HEK293 (cell line): ENCODE data around the gene LONRF2.

ENCODE experiments used
- CTCF ChIA-PET: fragments of 350-600 bp; formaldehyde crosslinking; extraction: SDS; loops from one replicate; lab custom pipeline; 2021; ENCODE audit warnings: antibody characterized with exemption; lab: Yijun Ruan, JAX
- POLR2A ChIA-PET: fragments of 300-600 bp; formaldehyde crosslinking; extraction: SDS; loops from one replicate; lab custom pipeline; 2020; ENCODE audit warnings: antibody characterized with exemption, inconsistent platforms; lab: Yijun Ruan, JAX
- H3K27ac ChIP-seq: fragments of 200-500 bp; sonication (Bioruptor generic); 2 replicates; pipeline ENCODE4 v1.5.1; 2014; ENCODE audit warnings: low read depth, low read length, control low read depth, inconsistent platforms; ENCODE audit errors: extremely low read depth
- H3K36me3 ChIP-seq, 2 experiments: fragments of 200-500 bp in 1 of 2; sonication (Bioruptor generic) in 1 of 2; 1 replicate in 1 of 2; 2 replicates in 1 of 2; pipeline ENCODE4 v1.5.1; 2014 to 2017; ENCODE audit warnings: inconsistent platforms in 2 of 2, low read length in 2 of 2; ENCODE audit not compliant: control insufficient read depth in 2 of 2, insufficient read depth in 1 of 2
- H3K4me1 ChIP-seq: fragments of 200-500 bp; sonication (Bioruptor generic); 2 replicates; pipeline ENCODE4 v1.5.1; 2014; ENCODE audit warnings: mild to moderate bottlenecking, low read length, inconsistent platforms; ENCODE audit not compliant: control insufficient read depth, insufficient read depth
- H3K4me3 ChIP-seq: 2 replicates; pipeline ENCODE4 v1.5.1; 2011; ENCODE audit warnings: low read depth, mild to moderate bottlenecking, control low read depth, low read length, moderate library complexity
- H3K9me3 ChIP-seq: fragments of 200-500 bp; sonication (Bioruptor generic); 2 replicates; pipeline ENCODE4 v1.5.1; 2014; ENCODE audit warnings: low read depth, low read length, inconsistent platforms; ENCODE audit not compliant: control insufficient read depth, insufficient read depth
- BCL11B ChIP-seq: fragments of 450-650 bp; formaldehyde crosslinking; IDR thresholded peaks from 2 replicates; pipeline ENCODE4 v1.5.1; 2016; ENCODE audit warnings: low read depth, missing biosample characterization, missing genetic modification characterization
- MYNN ChIP-seq: fragments of 450-650 bp; formaldehyde crosslinking; IDR thresholded peaks from 2 replicates; pipeline ENCODE4 v1.5.1; 2016; ENCODE audit warnings: missing biosample characterization, missing genetic modification characterization, borderline replicate concordance
- OVOL3 ChIP-seq: fragments of 450-650 bp; formaldehyde crosslinking; IDR thresholded peaks from 2 replicates; pipeline ENCODE4 v1.5.1; 2016; ENCODE audit warnings: missing biosample characterization, missing genetic modification characterization
- PRDM1 ChIP-seq: fragments of 450-650 bp; formaldehyde crosslinking; IDR thresholded peaks from 2 replicates; pipeline ENCODE4; 2016; ENCODE audit warnings: missing biosample characterization, missing genetic modification characterization
- RBAK ChIP-seq: fragments of 450-650 bp; formaldehyde crosslinking; IDR thresholded peaks from 2 replicates; pipeline ENCODE4 v1.5.1; 2016; ENCODE audit warnings: missing biosample characterization, missing genetic modification characterization
- SCRT2 ChIP-seq: fragments of 450-650 bp; formaldehyde crosslinking; IDR thresholded peaks from 2 replicates; pipeline ENCODE4 v1.5.1; 2016; ENCODE audit warnings: missing biosample characterization, missing genetic modification characterization
- SETDB1 ChIP-seq: IDR thresholded peaks from one replicate; pipeline ENCODE4 v1.6.1; 2017; ENCODE audit warnings: mild to moderate bottlenecking, low read length, moderate library complexity, mixed read lengths; ENCODE audit not compliant: insufficient read length
- SP3 ChIP-seq: fragments of 450-650 bp; formaldehyde crosslinking; IDR thresholded peaks from 2 replicates; pipeline ENCODE4 v1.5.1; 2016; ENCODE audit warnings: missing biosample characterization, missing genetic modification characterization
- ZBTB8A ChIP-seq: fragments of 450-650 bp; formaldehyde crosslinking; IDR thresholded peaks from 2 replicates; pipeline ENCODE4 v1.5.1; 2016; ENCODE audit warnings: missing biosample characterization, missing genetic modification characterization
- ZNF140 ChIP-seq: fragments of 450-650 bp; formaldehyde crosslinking; IDR thresholded peaks from 2 replicates; pipeline ENCODE4 v1.5.1; 2016; ENCODE audit warnings: missing biosample characterization, missing genetic modification characterization
- ZNF16 ChIP-seq: fragments of 450-650 bp; formaldehyde crosslinking; IDR thresholded peaks from 2 replicates; pipeline ENCODE4 v1.5.1; 2016; ENCODE audit warnings: low read depth, missing biosample characterization, missing genetic modification characterization
- ZNF211 ChIP-seq: fragments of 450-650 bp; formaldehyde crosslinking; IDR thresholded peaks from 2 replicates; pipeline ENCODE4 v1.5.1; 2016; ENCODE audit warnings: low read depth, missing biosample characterization, missing genetic modification characterization
- ZNF366 ChIP-seq: fragments of 450-650 bp; formaldehyde crosslinking; conservative IDR thresholded peaks from 2 replicates; pipeline ENCODE4 v1.5.1; 2016; ENCODE audit warnings: missing biosample characterization, missing genetic modification characterization
- ZNF791 ChIP-seq: fragments of 450-650 bp; formaldehyde crosslinking; IDR thresholded peaks from 2 replicates; pipeline ENCODE4 v1.5.1; 2016; ENCODE audit warnings: missing biosample characterization, missing genetic modification characterization
- ZSCAN30 ChIP-seq: fragments of 450-650 bp; IDR thresholded peaks from 2 replicates; pipeline ENCODE4 v1.5.1; 2018; ENCODE audit warnings: missing biosample characterization, mild to moderate bottlenecking, missing genetic modification characterization, moderate library complexity
- TF ChIP-seq, protein P1 (sequence below): fragments of 450-650 bp; formaldehyde crosslinking; IDR thresholded peaks from 2 replicates; pipeline ENCODE4 v1.5.1; 2017; ENCODE audit warnings: missing biosample characterization, mild to moderate bottlenecking, missing genetic modification characterization, moderate library complexity
- TF ChIP-seq, protein P2 (sequence below): fragments of 450-650 bp; formaldehyde crosslinking; IDR thresholded peaks from 2 replicates; pipeline ENCODE4 v1.5.1; 2016; ENCODE audit warnings: missing biosample characterization, missing genetic modification characterization
- TF ChIP-seq, protein P3 (sequence below): fragments of 450-650 bp; formaldehyde crosslinking; IDR thresholded peaks from 2 replicates; pipeline ENCODE4 v1.5.1; 2016; ENCODE audit warnings: missing biosample characterization, missing genetic modification characterization

LONRF2 gene

DNA sequence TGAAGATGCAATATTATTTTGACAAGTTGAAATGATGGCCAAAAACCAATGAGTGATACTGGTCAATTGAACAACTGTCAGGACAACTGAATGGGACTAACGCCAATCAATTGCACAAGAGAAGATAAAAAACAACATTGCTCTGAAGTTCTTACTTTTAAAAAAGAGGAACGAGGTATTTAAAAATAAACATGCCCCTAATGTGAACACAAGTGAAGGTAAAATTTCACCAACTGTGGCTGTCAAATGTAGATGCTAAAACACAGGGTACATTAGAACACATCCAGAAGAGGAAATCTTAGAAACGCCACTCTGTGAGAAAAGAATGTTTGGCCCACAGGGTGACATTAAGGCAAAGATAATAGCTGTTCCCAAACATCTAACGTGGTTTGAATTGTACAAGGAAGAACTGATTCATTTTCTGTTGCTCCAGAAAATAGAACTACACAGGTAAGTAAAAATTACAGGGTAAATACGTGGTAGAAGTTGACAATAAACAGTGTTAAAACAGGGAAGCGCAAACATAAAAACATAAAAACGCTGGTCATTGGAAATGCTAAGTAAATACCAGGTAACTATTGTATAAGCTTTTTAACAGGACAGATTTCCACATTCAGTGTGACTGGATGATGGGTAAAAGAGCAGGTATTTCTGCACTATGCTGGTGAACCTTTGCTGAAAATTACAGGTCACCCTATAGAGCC is 20.3 kb downstream of the LONRF2 start (continued):
- TF ChIP-seq MYNN (tag by site-specific recombination) (no peak), OVOL3 (tag by site-specific recombination) (no peak)
- TF ChIP-seq, protein P1, sequence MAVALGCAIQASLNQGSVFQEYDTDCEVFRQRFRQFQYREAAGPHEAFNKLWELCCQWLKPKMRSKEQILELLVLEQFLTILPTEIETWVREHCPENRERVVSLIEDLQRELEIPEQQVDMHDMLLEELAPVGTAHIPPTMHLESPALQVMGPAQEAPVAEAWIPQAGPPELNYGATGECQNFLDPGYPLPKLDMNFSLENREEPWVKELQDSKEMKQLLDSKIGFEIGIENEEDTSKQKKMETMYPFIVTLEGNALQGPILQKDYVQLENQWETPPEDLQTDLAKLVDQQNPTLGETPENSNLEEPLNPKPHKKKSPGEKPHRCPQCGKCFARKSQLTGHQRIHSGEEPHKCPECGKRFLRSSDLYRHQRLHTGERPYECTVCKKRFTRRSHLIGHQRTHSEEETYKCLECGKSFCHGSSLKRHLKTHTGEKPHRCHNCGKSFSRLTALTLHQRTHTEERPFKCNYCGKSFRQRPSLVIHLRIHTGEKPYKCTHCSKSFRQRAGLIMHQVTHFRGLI (tag by site-specific recombination) = no peak

DNA sequence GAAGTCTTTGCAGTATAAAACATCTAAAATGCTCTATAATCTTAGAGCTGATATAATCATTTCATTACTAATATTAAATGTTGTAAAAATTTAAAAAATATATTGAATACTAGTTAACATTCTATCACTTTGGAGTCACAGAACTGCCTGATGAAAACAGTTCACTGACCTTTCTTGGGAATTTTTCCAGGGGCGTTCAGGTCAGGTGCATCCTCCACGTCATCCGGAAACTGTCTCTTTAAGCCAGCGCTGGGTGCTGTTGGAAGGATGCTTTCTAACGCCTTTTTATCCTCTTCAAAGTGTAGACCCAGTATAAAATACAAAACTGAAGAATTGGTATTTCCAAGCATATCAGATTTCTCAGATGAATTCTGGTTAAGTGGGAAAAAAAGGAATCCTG is 22.8 kb downstream of the LONRF2 start:
- POLR2A ChIA-PET = no interaction called here
- H3K27ac ChIP-seq = no peak overlapping the region
- no peaks in the 10 kb centered on the region for H3K4me1 ChIP-seq
- CTCF ChIA-PET = interaction anchor here (1.5 to 2.1 kb wide), 2 partner anchors 9 to 82 kb away, joined by 3 to 5 read pairs; no protein-coding TSS in a partner anchor
- H3K9me3 ChIP-seq = no peaks in the 10 kb centered on the region
- no peak overlapping the region for H3K4me3 ChIP-seq
- TF ChIP-seq ZBTB8A = no peak
- TF ChIP-seq ZSCAN30 (tag by site-specific recombination) = no peak
- TF ChIP-seq, protein P2, sequence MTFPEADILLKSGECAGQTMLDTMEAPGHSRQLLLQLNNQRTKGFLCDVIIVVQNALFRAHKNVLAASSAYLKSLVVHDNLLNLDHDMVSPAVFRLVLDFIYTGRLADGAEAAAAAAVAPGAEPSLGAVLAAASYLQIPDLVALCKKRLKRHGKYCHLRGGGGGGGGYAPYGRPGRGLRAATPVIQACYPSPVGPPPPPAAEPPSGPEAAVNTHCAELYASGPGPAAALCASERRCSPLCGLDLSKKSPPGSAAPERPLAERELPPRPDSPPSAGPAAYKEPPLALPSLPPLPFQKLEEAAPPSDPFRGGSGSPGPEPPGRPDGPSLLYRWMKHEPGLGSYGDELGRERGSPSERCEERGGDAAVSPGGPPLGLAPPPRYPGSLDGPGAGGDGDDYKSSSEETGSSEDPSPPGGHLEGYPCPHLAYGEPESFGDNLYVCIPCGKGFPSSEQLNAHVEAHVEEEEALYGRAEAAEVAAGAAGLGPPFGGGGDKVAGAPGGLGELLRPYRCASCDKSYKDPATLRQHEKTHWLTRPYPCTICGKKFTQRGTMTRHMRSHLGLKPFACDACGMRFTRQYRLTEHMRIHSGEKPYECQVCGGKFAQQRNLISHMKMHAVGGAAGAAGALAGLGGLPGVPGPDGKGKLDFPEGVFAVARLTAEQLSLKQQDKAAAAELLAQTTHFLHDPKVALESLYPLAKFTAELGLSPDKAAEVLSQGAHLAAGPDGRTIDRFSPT (tag by site-specific recombination) = no peak
- TF ChIP-seq, protein P3, sequence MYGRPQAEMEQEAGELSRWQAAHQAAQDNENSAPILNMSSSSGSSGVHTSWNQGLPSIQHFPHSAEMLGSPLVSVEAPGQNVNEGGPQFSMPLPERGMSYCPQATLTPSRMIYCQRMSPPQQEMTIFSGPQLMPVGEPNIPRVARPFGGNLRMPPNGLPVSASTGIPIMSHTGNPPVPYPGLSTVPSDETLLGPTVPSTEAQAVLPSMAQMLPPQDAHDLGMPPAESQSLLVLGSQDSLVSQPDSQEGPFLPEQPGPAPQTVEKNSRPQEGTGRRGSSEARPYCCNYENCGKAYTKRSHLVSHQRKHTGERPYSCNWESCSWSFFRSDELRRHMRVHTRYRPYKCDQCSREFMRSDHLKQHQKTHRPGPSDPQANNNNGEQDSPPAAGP (tag by site-specific recombination) = no peak
- no peak for TF ChIP-seq BCL11B
- no peak for TF ChIP-seq SP3
- TF ChIP-seq ZNF16 (tag by site-specific recombination) = no peak
- TF ChIP-seq PRDM1 (tag by site-specific recombination) = no peak
- TF ChIP-seq SCRT2 (tag by site-specific recombination) = no peak
- no peak for TF ChIP-seq ZNF140 (tag by site-specific recombination)
- TF ChIP-seq RBAK (tag by site-specific recombination) = no peak
- TF ChIP-seq ZNF791 (tag by site-specific recombination) = no peak
- TF ChIP-seq ZNF211 = no peak
- TF ChIP-seq, all 188 proteins: peak for 0
- H3K36me3 ChIP-seq = peaks cover 39 to 88% of the 10 kb centered on the region in 2 experiments

DNA sequence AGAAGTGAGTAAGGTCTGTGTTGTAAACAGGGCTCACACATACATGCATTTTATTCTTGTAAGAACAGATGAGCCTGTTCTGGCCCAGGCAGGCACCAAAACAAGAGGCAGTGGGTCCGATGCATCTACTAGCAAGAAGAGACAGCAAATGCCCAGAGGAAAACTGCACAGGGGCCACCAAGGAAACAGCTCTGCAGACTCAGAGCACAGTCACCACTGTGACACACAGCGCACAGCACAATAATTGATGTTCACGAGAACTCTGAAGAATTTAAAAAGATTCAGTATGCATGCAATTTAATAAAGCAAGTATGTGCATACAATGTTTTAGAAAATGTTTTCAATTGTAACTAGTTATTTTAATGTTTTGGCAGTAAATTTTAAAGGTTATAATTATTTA is 24.8 kb downstream of the LONRF2 start:
- Histone ChIP-seq H3K27ac (no peak overlapping the region), H3K4me3 (no peak overlapping the region), H3K9me3 (no peaks in the 10 kb centered on the region), H3K4me1 (peaks cover 5% of the 10 kb centered on the region), H3K36me3 (peaks cover 33 to 87% of the 10 kb centered on the region in 2 experiments)
- ChIA-PET POLR2A (no interaction called here), CTCF (interaction anchor here (0.6 kb wide), 1 partner anchor 55 kb away, joined by 4 read pairs; no protein-coding TSS in a partner anchor)
- TF ChIP-seq SETDB1 = no peak
- TF ChIP-seq ZNF366 (tag by site-specific recombination) = no peak
